Measurements from ENCODE around the gene XYLT1. TPM values are rescaled to one million over a fixed set of nuclear protein-coding genes. Genes with fewer than 3 reads are reported as not detected.
A peak's percentile ranks its signal among the peaks of the same experiment; 100 is the strongest.

The XYLT1 gene
- total and polyA plus RNA-seq, 2 of the 13 experiments (the other 11 are each of a cell fraction or from before 2014, with no cell fraction given) = not detected

- TF ChIP-seq RARA (CRISPR knock-in tag; IDR thresholded peaks at IDR 0.05) (peak; percentile 54; the same call in 1 of the 2 replicates), NR2F6 (IDR thresholded peaks at IDR 0.05) (no peak), NR2F6 (CRISPR knock-in tag; IDR thresholded peaks at IDR 0.05) (no peak), ZNF180 (CRISPR knock-in tag; IDR thresholded peaks at IDR 0.05; ENCODE audit: borderline replicate concordance, low read depth) (no peak), CC2D1A (CRISPR knock-in tag; IDR thresholded peaks at IDR 0.05) (no peak), ZNF235 (CRISPR knock-in tag; IDR thresholded peaks at IDR 0.05; ENCODE audit: borderline replicate concordance) (no peak), ELF3 (CRISPR knock-in tag; IDR thresholded peaks at IDR 0.05) (0 out of 2 replicates have a peak, but pooled peaks have one; percentile 40), ZNF431 (CRISPR knock-in tag; IDR thresholded peaks at IDR 0.05; ENCODE audit: borderline replicate concordance, low read depth) (0 out of 2 replicates have a peak, but pooled peaks have one; percentile 59), KMT2B (CRISPR knock-in tag; IDR thresholded peaks at IDR 0.05) (no peak), ZNF644 (CRISPR knock-in tag; IDR thresholded peaks at IDR 0.05; ENCODE audit: low read depth) (peak; percentile 65; the same call in 1 of the 2 replicates), POLR2G (IDR thresholded peaks at IDR 0.05; ENCODE audit: low read depth, low read length) (no peak), HOMEZ (CRISPR knock-in tag; IDR thresholded peaks at IDR 0.05; ENCODE audit: low read depth) (no peak), ZNF570 (CRISPR knock-in tag; IDR thresholded peaks at IDR 0.05; ENCODE audit: borderline replicate concordance) (no peak), HES4 (CRISPR knock-in tag; IDR thresholded peaks at IDR 0.05; ENCODE audit: borderline replicate concordance) (no peak), REST (IDR thresholded peaks at IDR 0.05; ENCODE audit: borderline replicate concordance in 1 of 2, low read depth in 1 of 2, low read length in 2 of 2) (peak; percentile 76 to 97), ERF (CRISPR knock-in tag; IDR thresholded peaks at IDR 0.05) (peak; percentile 54; the same call in 1 of the 2 replicates), HDAC2 (CRISPR knock-in tag; IDR thresholded peaks at IDR 0.05) (peak; percentile 63; the same call in 1 of the 2 replicates), MLXIP (CRISPR knock-in tag; IDR thresholded peaks at IDR 0.05; ENCODE audit: borderline replicate concordance) (0 out of 2 replicates have a peak, but pooled peaks have one; percentile 58), ADNP (CRISPR knock-in tag; IDR thresholded peaks at IDR 0.05) (no peak), SOX5 (CRISPR knock-in tag; IDR thresholded peaks at IDR 0.05; ENCODE audit: borderline replicate concordance) (0 out of 2 replicates have a peak, but pooled peaks have one; percentile 12)
Measured at GRCh38 chr16:17149904-17150483, 320.8 kb downstream of the XYLT1 start (continued).

Data from HepG2 (cell line).